Type B pancreatic cell (in vitro differentiated cells): Measurements from ENCODE around the gene FDPS. TPM values are rescaled to one million over a fixed set of nuclear protein-coding genes. Genes with fewer than 3 reads are reported as not detected.

Experiments used
- DNase-seq: peaks from one replicate; pipeline ENCODE4 v3.0.0; 2021; ENCODE audit warnings: mixed read lengths; ENCODE audit not compliant: unreplicated experiment; ENCODE audit errors: extremely low spot score
- H3K27ac Mint-ChIP-seq: 2 replicates; pipeline ENCODE4 v1.8.0; 2021; ENCODE audit warnings: mild to moderate bottlenecking, mixed read lengths
- H3K27me3 Mint-ChIP-seq: 2 replicates; pipeline ENCODE4 v1.8.0; 2021; ENCODE audit warnings: mixed read lengths
- H3K36me3 Mint-ChIP-seq: 2 replicates; pipeline ENCODE4 v1.8.0; 2021; ENCODE audit warnings: mixed read lengths
- H3K4me1 Mint-ChIP-seq: one replicate; pipeline ENCODE4 v1.8.0; 2021; ENCODE audit warnings: mixed read lengths; ENCODE audit not compliant: unreplicated experiment
- H3K4me3 Mint-ChIP-seq: 2 replicates; pipeline ENCODE4 v1.8.0; 2021; ENCODE audit warnings: mild to moderate bottlenecking, mixed read lengths
- H3K9me3 Mint-ChIP-seq: 2 replicates; pipeline ENCODE4 v1.8.0; 2021; ENCODE audit warnings: mixed read lengths
- CTCF ChIP-seq: fragments of 200-600 bp; sonication (generic); conservative IDR thresholded peaks from 2 replicates; pipeline ENCODE4 v1.5.0; 2021; ENCODE audit warnings: antibody characterized with exemption, mild to moderate bottlenecking
- microRNA-seq: library from miRNA; unstranded; fragments of <30 nt; microRNA quantifications from one replicate; pipeline ENCODE4, GENCODE V29; 2020
- total RNA-seq: library from RNA; stranded (reverse); gene quantifications from 2 replicates; pipeline ENCODE4 v1.2.1, GENCODE V29; 2021; ENCODE audit warnings: low replicate concordance

Gene FDPS
- total RNA-seq, 1 donor from 2014 or later = 183 TPM

DNA sequence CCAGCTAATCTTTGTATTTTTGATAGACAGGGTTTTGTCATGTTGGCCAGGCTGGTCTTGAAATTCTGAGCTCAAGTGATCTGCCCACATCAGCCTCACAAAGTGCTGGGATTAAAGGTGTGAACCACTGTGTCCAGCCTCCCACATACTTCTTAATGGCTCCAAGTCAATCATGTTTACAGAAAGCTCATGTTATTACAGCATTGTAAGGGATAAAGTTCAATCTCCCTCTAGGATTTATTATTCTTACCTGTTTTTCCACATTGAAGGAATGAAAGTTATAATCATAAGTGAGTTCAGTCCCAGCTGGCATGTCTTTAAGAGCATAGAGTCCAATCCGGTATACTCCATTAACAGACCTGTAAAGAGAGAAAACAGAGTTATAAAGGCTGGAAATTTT lies 51.4 kb downstream of the FDPS start:
- peaks cover 13% of the 10 kb centered on the region for H3K36me3 Mint-ChIP-seq
- no peak overlapping the region for H3K4me3 Mint-ChIP-seq
- no peak for TF ChIP-seq CTCF
- no peaks in the 10 kb centered on the region for H3K4me1 Mint-ChIP-seq
- DNase-seq = no peak
- no peak overlapping the region for H3K27ac Mint-ChIP-seq
- H3K9me3 Mint-ChIP-seq = no peaks in the 10 kb centered on the region
- H3K27me3 Mint-ChIP-seq = no peaks in the 10 kb centered on the region

Small RNA genes lying within 50 kb of the gene (microRNA-seq; reads per million reads assigned to microRNA genes)
- not detected for gene MIR555

Other genes starting within 250 kb of the FDPS start
- gene EFNA4, start 245.1 kb upstream of the FDPS start, total RNA-seq = 21.2 and 22.1 TPM in 2 replicates
- 3.4 and 4.7 TPM in 2 replicates for gene EFNA3, start 230.0 kb upstream of the FDPS start, total RNA-seq
- 26.1 and 69.9 TPM in 2 replicates for gene EFNA1, start 181.0 kb upstream of the FDPS start, total RNA-seq
- 27.8 and 43.0 TPM in 2 replicates for gene SLC50A1, start 173.0 kb upstream of the FDPS start, total RNA-seq
- 73.9 and 75.3 TPM in 2 replicates for gene DPM3, start 168.3 kb upstream of the FDPS start, total RNA-seq
- gene KRTCAP2, start 135.6 kb upstream of the FDPS start, total RNA-seq = 173 and 179 TPM in 2 replicates
- gene TRIM46, start 135.0 kb upstream of the FDPS start, total RNA-seq = 2.0 and 8.1 TPM in 2 replicates
- gene THBS3, start 101.0 kb upstream of the FDPS start, total RNA-seq = 23.2 and 28.0 TPM in 2 replicates
- 34.0 and 44.2 TPM in 2 replicates for gene MTX1, start 100.2 kb upstream of the FDPS start, total RNA-seq
- gene ENTREP3, start 53.4 kb upstream of the FDPS start, total RNA-seq = 37.4 and 55.7 TPM in 2 replicates
- gene SCAMP3, start 46.5 kb upstream of the FDPS start, total RNA-seq = 52.0 and 58.7 TPM in 2 replicates
- gene CLK2, start 35.4 kb upstream of the FDPS start, total RNA-seq = 61.5 and 96.8 TPM in 2 replicates
- gene HCN3, start 31.4 kb upstream of the FDPS start, total RNA-seq = 9.5 and 10.6 TPM in 2 replicates
- 1.0 and 2.4 TPM in 2 replicates for gene PKLR, start 7.4 kb upstream of the FDPS start, total RNA-seq
- 30.3 and 39.1 TPM in 2 replicates for gene RUSC1, start 12.0 kb downstream of the FDPS start, total RNA-seq